ENCODE data around the gene RFC2. TPM values are rescaled to one million over a fixed set of nuclear protein-coding genes. Genes with fewer than 3 reads are reported as not detected.

The RFC2 gene
- total and polyA plus RNA-seq, 10 of the 15 experiments (the other 5 are each of a cell fraction or from before 2014, with no cell fraction given) = 25.8 to 145 (median 90.9) TPM

- Histone ChIP-seq H3K27ac (ENCODE audit: control insufficient read depth, insufficient read depth) (no peak overlapping the region), H4K20me1 (ENCODE audit: control insufficient read depth, insufficient read depth) (no peaks in the 10 kb centered on the region), H3K79me2 (ENCODE audit: control insufficient read depth, insufficient read depth, low read length) (peaks cover 10% of the 10 kb centered on the region), H3K36me3 (ENCODE audit: control insufficient read depth in 2 of 2, insufficient read depth in 2 of 2, low read length in 1 of 2) (no peaks in the 10 kb centered on the region), H3K4me2 (ENCODE audit: control insufficient read depth, insufficient read depth) (no peak overlapping the region), H3K9me3 (replicated peaks; ENCODE audit: control insufficient read depth, insufficient read depth, low read length) (no peaks in the 10 kb centered on the region), H2AFZ (ENCODE audit: control insufficient read depth, low read depth, low read length) (no peak overlapping the region), H3K9ac (ENCODE audit: control insufficient read depth, insufficient read depth, low read length) (no peak overlapping the region), H3K4me3 (no peak overlapping the region), H3K27me3 (replicated peaks in 1 of 2; ENCODE audit: control insufficient read depth in 2 of 2, insufficient read depth in 2 of 2, low read length in 1 of 2) (no peaks in the 10 kb centered on the region), H3K4me1 (ENCODE audit: control insufficient read depth, insufficient read depth, low read length) (peaks cover 30% of the 10 kb centered on the region)
- TF ChIP-seq RBBP5 (conservative IDR thresholded peaks at IDR 0.05) (no peak), HDGF (IDR thresholded peaks at IDR 0.05) (no peak), ZNF384 (IDR thresholded peaks at IDR 0.05; ENCODE audit: borderline replicate concordance, low read depth, low read length) (no peak), SIX5 (IDR thresholded peaks at IDR 0.05; ENCODE audit: low read depth, low read length, severe bottlenecking) (no peak), SP1 (IDR thresholded peaks at IDR 0.05; ENCODE audit: low read depth, low read length) (no peak), FOXK2 (IDR thresholded peaks at IDR 0.05) (no peak), GABPA (IDR thresholded peaks at IDR 0.05; ENCODE audit: low read depth) (no peak), SPI1 (IDR thresholded peaks at IDR 0.05; ENCODE audit: borderline replicate concordance, insufficient read depth, low read depth, low read length) (no peak), POU2F2 (IDR thresholded peaks at IDR 0.05; ENCODE audit: borderline replicate concordance, low read depth, low read length) (no peak)
- BruUV-seq (replicated peaks) = no TSS peak
- DNase-seq (ENCODE audit: low read depth, low spot score) (no peak), ATAC-seq (no peak), FAIRE-seq (no peak)
- SMC1A ChIA-PET (ENCODE audit: uncharacterized antibody, unreplicated experiment) = interaction anchor here (0.8 to 4.2 kb wide), 11 partner anchors 12 to 155 kb away, joined by 3 to 41 read pairs (median 4); no protein-coding TSS in a partner anchor
- in situ Hi-C loops (cut with MboI) (no loop called here), intact Hi-C loops (cut with micrococcal nuclease; ENCODE audit: unreplicated experiment) (no loop called here)
- POLR2A ChIA-PET = interaction anchor here (1.3 to 2.8 kb wide), 4 partner anchors 10 to 49 kb away, joined by 3 to 17 read pairs (median 6); partner anchors contain the start of gene LAT2
- CTCF ChIA-PET = interaction anchor here (1.3 to 1.8 kb wide), 3 partner anchors 10 to 30 kb away, joined by 3 to 4 read pairs (median 3); no protein-coding TSS in a partner anchor
- RAD21 ChIA-PET (ENCODE audit: unreplicated experiment) = interaction anchor here (0.9 to 2.2 kb wide), 6 partner anchors 17 to 81 kb away, joined by 3 to 8 read pairs (median 4); no protein-coding TSS in a partner anchor
- WGBS (ENCODE audit: insufficient coverage, insufficient replicate concordance, low lambda C conversion rate, missing lambda C conversion rate) = 56% methylated on average over 9 of the region's 9 CpGs
These were observed 4.4 kb upstream of the RFC2 start for GRCh38 chr7:74258639-74259038.
